CD8-positive, alpha-beta memory T cell (primary cell): Measurements from ENCODE around the gene SERPINB4. TPM values are rescaled to one million over a fixed set of nuclear protein-coding genes. Genes with fewer than 3 reads are reported as not detected.
"Not testable (repeated sequence)": the region's sequence is repeated elsewhere in the genome, so short reads cannot be mapped to it uniquely, and the experiment has no call there.

ENCODE experiments used
- CTCF ChIA-PET: fragments of 350-600 bp; sonication (Branson Sonifier 250); formaldehyde crosslinking; loops from one replicate; lab custom pipeline; 2021; ENCODE audit warnings: antibody characterized with exemption; lab: Charles Lee
- POLR2A ChIA-PET: fragments of 350-600 bp; sonication (Branson Sonifier 250); formaldehyde crosslinking; loops from one replicate; lab custom pipeline; 2021; ENCODE audit warnings: antibody characterized with exemption; lab: Charles Lee
- DNase-seq, 5 donors: peaks; one replicate each; pipeline versions ENCODE4 v3.0.0 to v3.0.0-alpha.2; 2020 to 2022; ENCODE audit warnings: mixed read lengths in 1 of 5
- H3K27ac ChIP-seq: one replicate; pipeline ENCODE4 v1.7.0; 2013; ENCODE audit warnings: low read depth, mild to moderate bottlenecking, low read length, moderate library complexity
- H3K27me3 ChIP-seq: 2 replicates; pipeline ENCODE4 v1.7.0; 2013; ENCODE audit warnings: low read length, mild to moderate bottlenecking; ENCODE audit not compliant: insufficient read depth, poor library complexity, severe bottlenecking
- H3K36me3 ChIP-seq: 2 replicates; pipeline ENCODE4 v1.7.0; 2013; ENCODE audit warnings: mild to moderate bottlenecking, low read length, moderate library complexity; ENCODE audit not compliant: insufficient read depth
- H3K4me1 ChIP-seq: 2 replicates; pipeline ENCODE4 v1.7.0; 2013; ENCODE audit warnings: mild to moderate bottlenecking, low read length, moderate library complexity; ENCODE audit not compliant: insufficient read depth
- H3K4me3 ChIP-seq: 2 replicates; pipeline ENCODE4 v1.7.0; 2013; ENCODE audit warnings: mild to moderate bottlenecking, low read length
- H3K9me3 ChIP-seq: 2 replicates; pipeline ENCODE4 v1.7.0; 2013; ENCODE audit warnings: mild to moderate bottlenecking, low read length
- H3K27ac Mint-ChIP-seq, 8 donors: one replicate each; pipeline ENCODE4 v1.8.0; 2020 to 2021; ENCODE audit warnings: mixed read lengths in 8 of 8, mild to moderate bottlenecking in 6 of 8, inconsistent platforms in 3 of 8, moderate library complexity in 3 of 8
- H3K27me3 Mint-ChIP-seq, 2 donors: one replicate each; pipeline ENCODE4 v1.8.0; 2020 to 2021; ENCODE audit warnings: mixed read lengths in 2 of 2, mild to moderate bottlenecking in 1 of 2, moderate library complexity in 1 of 2
- H3K36me3 Mint-ChIP-seq, 3 donors: one replicate each; pipeline ENCODE4 v1.8.0; 2020 to 2021; ENCODE audit warnings: mixed read lengths in 3 of 3, inconsistent platforms in 1 of 3, mild to moderate bottlenecking in 1 of 3
- H3K4me1 Mint-ChIP-seq, 3 donors: one replicate each; pipeline ENCODE4 v1.8.0; 2020 to 2021; ENCODE audit warnings: mixed read lengths in 3 of 3, inconsistent platforms in 1 of 3, mild to moderate bottlenecking in 1 of 3
- H3K4me3 Mint-ChIP-seq, 7 donors: one replicate each; pipeline ENCODE4 v1.8.0; 2020 to 2021; ENCODE audit warnings: mixed read lengths in 7 of 7, mild to moderate bottlenecking in 6 of 7, moderate library complexity in 4 of 7, inconsistent platforms in 2 of 7
- H3K9me3 Mint-ChIP-seq, 5 donors: one replicate each; pipeline ENCODE4 v1.8.0; 2020 to 2022; ENCODE audit warnings: mixed read lengths in 5 of 5, mild to moderate bottlenecking in 3 of 5, moderate library complexity in 2 of 5, inconsistent platforms in 1 of 5
- polyA plus RNA-seq: library from polyadenylated mRNA; unstranded; fragments of 300-500 nt; fragmentation: Illumina TruSeq; gene quantifications from one replicate; pipeline ENCODE4 v1.2.3, GENCODE V29; 2021
- total RNA-seq, 2 experiments: library from RNA; stranded (reverse); gene quantifications; one replicate each; pipeline ENCODE4 v1.2.3, GENCODE V29; 2021

Gene SERPINB4
- total and polyA plus RNA-seq, 3 experiments from 2014 or later: not detected

DNA sequence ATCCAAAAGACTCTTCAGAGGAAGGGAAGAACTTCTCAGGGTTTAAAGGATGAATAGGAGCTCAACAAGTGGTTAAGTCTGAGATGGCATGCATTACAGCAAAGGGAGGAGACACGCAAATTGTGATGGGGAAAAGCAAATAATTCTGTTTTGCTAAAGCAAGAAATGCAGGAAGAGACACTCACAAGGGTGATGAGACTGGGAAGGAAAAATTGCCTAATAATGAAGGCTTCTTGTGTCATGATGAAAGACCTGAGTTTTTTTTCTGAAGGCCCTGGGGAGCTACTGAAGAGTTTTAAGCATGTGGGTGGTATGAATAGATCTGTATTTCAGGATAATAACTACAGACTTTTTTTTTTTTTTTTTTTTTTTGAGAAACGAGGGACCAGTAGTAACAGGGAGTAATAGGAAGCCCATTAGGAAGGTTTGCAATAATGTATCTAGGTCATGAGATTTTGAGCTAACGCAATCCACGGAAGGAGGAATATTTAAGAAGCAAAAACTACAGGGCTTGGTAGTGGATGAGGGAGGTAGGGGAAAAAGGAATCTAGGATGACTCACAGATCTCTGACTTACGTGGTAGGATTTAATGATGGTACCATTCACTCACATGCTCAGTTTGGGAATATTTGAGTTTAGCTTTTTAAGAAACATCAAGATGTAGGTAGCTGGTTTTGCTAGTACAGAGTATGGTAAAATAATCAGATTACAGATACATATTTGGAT lies 33.6 kb upstream of the SERPINB4 start:
- ChIA-PET CTCF (interaction anchor here (0.7 kb wide), 1 partner anchor 12 kb away, joined by 3 read pairs; no protein-coding TSS in a partner anchor), POLR2A (no interaction called here)
- no peak overlapping the region for H3K27ac Mint-ChIP-seq
- Histone ChIP-seq H3K4me1 (no peaks in the 10 kb centered on the region), H3K4me3 (no peak overlapping the region), H3K27me3 (no peaks in the 10 kb centered on the region), H3K36me3 (no peaks in the 10 kb centered on the region), H3K27ac (no peak overlapping the region), H3K9me3 (no peaks in the 10 kb centered on the region)
- no peaks in the 10 kb centered on the region for H3K27me3 Mint-ChIP-seq
- DNase-seq: no peak
- H3K4me1 Mint-ChIP-seq: no peaks in the 10 kb centered on the region
- H3K4me3 Mint-ChIP-seq: no peak overlapping the region
- peaks cover 0 to 2% (median 0%) of the 10 kb centered on the region in 5 donors for H3K9me3 Mint-ChIP-seq
- H3K36me3 Mint-ChIP-seq: no peaks in the 10 kb centered on the region

DNA sequence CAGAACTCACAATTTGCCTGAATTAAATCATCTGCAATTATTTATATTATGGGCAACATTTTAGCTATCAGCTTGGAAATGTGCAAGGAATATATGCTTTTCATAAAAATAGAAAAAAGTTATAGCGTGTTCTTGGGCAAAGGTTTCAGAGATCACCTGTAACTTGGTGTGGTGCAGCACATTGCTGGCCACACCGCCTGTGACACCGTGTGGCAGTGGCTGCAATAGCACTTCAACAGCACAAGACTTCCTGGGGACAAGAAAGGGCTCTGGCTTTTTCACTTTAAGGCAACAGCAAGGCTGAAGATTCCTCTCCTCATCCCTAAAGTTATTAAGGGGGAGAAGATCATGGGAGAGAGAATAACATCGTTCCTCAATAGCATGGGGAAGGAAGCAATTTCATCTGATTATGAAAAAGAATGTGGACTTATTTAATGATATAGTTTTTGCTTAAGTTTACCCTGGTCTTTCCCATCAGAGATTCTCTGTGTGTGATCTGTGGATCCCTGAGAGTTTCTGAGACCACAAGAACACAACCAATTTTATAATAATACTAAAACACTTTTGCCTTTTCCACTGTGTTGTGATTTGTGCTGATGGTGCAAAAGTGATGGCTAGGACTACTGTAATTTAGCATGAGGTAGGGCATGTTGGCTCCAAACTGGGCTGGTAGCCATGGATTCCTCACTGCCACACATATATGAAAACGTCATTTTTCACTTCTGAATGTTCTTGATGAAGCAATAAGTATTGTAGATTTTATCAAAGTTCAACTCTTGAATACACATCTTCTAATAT lies 32.7 kb upstream of the SERPINB4 start:
- ChIA-PET CTCF (interaction anchor here (0.7 kb wide), 1 partner anchor 11 kb away, joined by 3 read pairs; no protein-coding TSS in a partner anchor), POLR2A (no interaction called here)
- H3K27ac Mint-ChIP-seq: no peak overlapping the region

GRCh38 chr18:63664571-63664970 lies 20.5 kb upstream of the SERPINB4 start:
- ChIA-PET POLR2A (no interaction called here), CTCF (no interaction called here)
- no peak overlapping the region for H3K27ac Mint-ChIP-seq
- Histone ChIP-seq H3K4me3 (no peak overlapping the region), H3K9me3 (no peaks in the 10 kb centered on the region), H3K27me3 (no peaks in the 10 kb centered on the region), H3K27ac (no peak overlapping the region), H3K36me3 (no peaks in the 10 kb centered on the region), H3K4me1 (no peaks in the 10 kb centered on the region)
- no peaks in the 10 kb centered on the region for H3K27me3 Mint-ChIP-seq
- DNase-seq: no peak
- no peaks in the 10 kb centered on the region for H3K36me3 Mint-ChIP-seq
- no peaks in the 10 kb centered on the region for H3K4me1 Mint-ChIP-seq
- peaks cover 3 to 7% (median 6%) of the 10 kb centered on the region in 5 donors for H3K9me3 Mint-ChIP-seq
- H3K4me3 Mint-ChIP-seq: no peak overlapping the region

More for the DNA sequence above, 32.7 kb upstream of the SERPINB4 start:
- peaks cover 0 to 2% (median 0%) of the 10 kb centered on the region in 5 donors for H3K9me3 Mint-ChIP-seq
- no peak overlapping the region for H3K27ac ChIP-seq
- no peaks in the 10 kb centered on the region for H3K36me3 ChIP-seq
- H3K27me3 Mint-ChIP-seq: no peaks in the 10 kb centered on the region
- H3K4me1 ChIP-seq: no peaks in the 10 kb centered on the region
- H3K4me3 Mint-ChIP-seq: no peak overlapping the region
- H3K36me3 Mint-ChIP-seq: no peaks in the 10 kb centered on the region
- no peak for DNase-seq
- no peak overlapping the region for H3K4me3 ChIP-seq
- H3K9me3 ChIP-seq: no peaks in the 10 kb centered on the region
- no peaks in the 10 kb centered on the region for H3K4me1 Mint-ChIP-seq
- no peaks in the 10 kb centered on the region for H3K27me3 ChIP-seq

DNA sequence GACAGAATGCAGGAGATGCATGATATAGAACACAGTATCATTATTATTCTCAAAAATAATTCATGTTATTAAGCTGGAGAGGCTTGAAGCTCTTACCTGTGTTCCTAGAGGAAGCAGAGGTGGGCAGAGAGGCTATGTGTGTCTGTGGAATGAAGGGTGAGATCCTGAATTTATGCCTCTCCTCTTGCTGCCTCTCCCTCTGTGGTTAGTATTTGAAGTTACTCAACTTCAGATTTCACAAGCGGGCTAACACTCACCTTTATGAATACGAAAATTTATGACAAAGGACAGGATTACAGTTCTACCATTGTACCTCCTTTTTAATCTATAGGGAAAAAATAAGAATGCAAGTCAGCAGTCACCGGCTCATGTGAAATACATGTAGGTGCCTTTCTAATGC lies 17.7 kb upstream of the SERPINB4 start, which contains the start of gene SERPINB3:
SERPINB3 (minus strand) TSS at position 144 of the 400 bp plus-strand sequence. CDS start 677 bp downstream, outside the sequence.
- H3K36me3 Mint-ChIP-seq, H3K9me3 ChIP-seq, H3K4me1 ChIP-seq, H3K36me3 ChIP-seq, CTCF ChIA-PET, H3K4me3 Mint-ChIP-seq, H3K27ac Mint-ChIP-seq, H3K4me1 Mint-ChIP-seq, H3K27ac ChIP-seq, DNase-seq, H3K27me3 Mint-ChIP-seq, H3K27me3 ChIP-seq, H3K9me3 Mint-ChIP-seq, POLR2A ChIA-PET, H3K4me3 ChIP-seq: not testable (repeated sequence)

- H3K4me1 Mint-ChIP-seq, H3K36me3 Mint-ChIP-seq, H3K9me3 ChIP-seq, H3K36me3 ChIP-seq, H3K4me1 ChIP-seq, H3K4me3 Mint-ChIP-seq, H3K27ac Mint-ChIP-seq, H3K27me3 ChIP-seq, POLR2A ChIA-PET, H3K4me3 ChIP-seq, H3K27me3 Mint-ChIP-seq, H3K27ac ChIP-seq, H3K9me3 Mint-ChIP-seq, DNase-seq, CTCF ChIA-PET: not testable (repeated sequence)
These were observed 14.9 kb upstream of the SERPINB4 start for GRCh38 chr18:63658920-63659319.

- H3K9me3 ChIP-seq, H3K36me3 Mint-ChIP-seq, CTCF ChIA-PET: not testable (repeated sequence)
These were observed 6.2 kb upstream of the SERPINB4 start for GRCh38 chr18:63650271-63650670.

DNA sequence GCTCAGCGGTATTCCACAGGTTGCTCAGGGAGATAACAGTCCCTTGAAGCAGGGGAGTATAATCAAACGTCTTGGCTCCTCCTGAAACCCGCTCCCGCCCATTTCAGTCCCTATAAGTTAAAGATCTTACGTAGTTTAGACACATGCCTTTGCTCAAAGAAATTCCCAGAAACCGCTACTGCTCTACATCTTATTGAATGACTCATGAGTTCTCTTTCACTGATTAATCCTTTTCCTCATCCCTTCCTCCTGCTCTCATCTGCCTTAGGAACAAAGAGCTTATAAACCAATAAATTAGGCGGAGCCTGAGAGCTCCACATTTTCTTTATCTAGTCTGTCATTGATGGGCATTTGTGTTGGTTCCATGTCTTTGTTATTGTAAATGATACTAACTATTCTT lies 4.2 kb upstream of the SERPINB4 start:
- DNase-seq: no peak
- Histone ChIP-seq H3K9me3 (no peaks in the 10 kb centered on the region), H3K4me1 (no peaks in the 10 kb centered on the region), H3K27ac (no peak overlapping the region), H3K27me3 (no peaks in the 10 kb centered on the region), H3K4me3 (no peak overlapping the region), H3K36me3 (no peaks in the 10 kb centered on the region)
- ChIA-PET POLR2A (no interaction called here), CTCF (no interaction called here)
- Mint-ChIP-seq H3K27me3 (no peaks in the 10 kb centered on the region), H3K9me3 (peaks cover 0 to 5% (median 0%) of the 10 kb centered on the region in 5 donors), H3K36me3 (no peaks in the 10 kb centered on the region), H3K4me1 (no peaks in the 10 kb centered on the region), H3K27ac (no peak overlapping the region), H3K4me3 (no peak overlapping the region)

More at GRCh38 chr18:63650271-63650670, 6.2 kb upstream of the SERPINB4 start:
- H3K4me3 ChIP-seq, H3K4me1 Mint-ChIP-seq, DNase-seq, H3K4me1 ChIP-seq, H3K27ac ChIP-seq, H3K4me3 Mint-ChIP-seq, H3K27me3 ChIP-seq, H3K27me3 Mint-ChIP-seq, H3K27ac Mint-ChIP-seq, H3K36me3 ChIP-seq, H3K9me3 Mint-ChIP-seq, POLR2A ChIA-PET: not testable (repeated sequence)

DNA sequence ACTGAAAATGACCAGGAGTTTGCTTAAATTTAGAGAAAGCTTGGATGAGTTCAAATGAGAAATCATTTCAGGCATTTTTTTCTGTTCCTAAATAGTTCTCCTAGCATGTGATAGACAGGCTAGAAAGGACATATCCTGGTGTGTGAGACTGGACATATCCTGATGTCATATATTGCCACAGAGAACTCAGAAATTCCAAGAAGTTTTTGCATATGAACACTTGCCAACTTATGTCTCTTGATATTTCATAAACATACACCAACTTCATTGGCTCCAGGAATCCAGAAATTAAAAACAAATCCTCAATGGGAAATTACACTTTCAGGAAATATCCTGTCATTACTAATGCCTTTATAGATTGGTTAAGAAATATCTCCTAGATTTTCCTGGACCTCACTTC lies 2.9 kb upstream of the SERPINB4 start:
- Mint-ChIP-seq H3K27ac (no peak overlapping the region), H3K27me3 (no peaks in the 10 kb centered on the region), H3K4me1 (no peaks in the 10 kb centered on the region), H3K36me3 (no peaks in the 10 kb centered on the region), H3K9me3 (peaks cover 0 to 5% (median 0%) of the 10 kb centered on the region in 5 donors), H3K4me3 (no peak overlapping the region)
- no peaks in the 10 kb centered on the region for H3K9me3 ChIP-seq
- H3K27ac ChIP-seq: no peak overlapping the region
- no peak for DNase-seq
- H3K4me3 ChIP-seq: no peak overlapping the region
- ChIA-PET CTCF (no interaction called here), POLR2A (no interaction called here)
- no peaks in the 10 kb centered on the region for H3K36me3 ChIP-seq
- H3K27me3 ChIP-seq: no peaks in the 10 kb centered on the region
- H3K4me1 ChIP-seq: no peaks in the 10 kb centered on the region
